ENCODE data around the gene MAT1A.

MAT1A gene

DNA sequence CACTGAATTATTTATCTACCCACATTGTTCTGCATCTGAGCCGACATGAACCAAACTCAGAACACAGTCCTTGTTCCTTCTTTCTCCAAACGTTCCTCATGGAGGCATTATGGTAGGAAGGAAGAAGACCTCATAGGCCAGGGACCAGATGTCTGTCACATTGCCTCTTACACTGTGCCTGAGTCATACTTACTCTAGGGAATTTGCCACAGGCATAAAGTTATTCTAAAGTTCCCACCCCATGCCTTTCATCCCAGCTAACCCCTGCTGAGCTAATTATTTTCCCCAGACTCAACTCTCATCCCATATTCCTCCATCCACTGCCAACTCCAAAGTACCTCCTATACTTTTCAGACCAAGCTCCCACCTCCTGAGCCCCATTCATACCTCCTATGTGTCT, 21.2 kb downstream of the MAT1A start:
- TF ChIP-seq SPI1 (IDR thresholded peaks at IDR 0.05; ENCODE audit: borderline replicate concordance, low read depth) (no peak), GABPA (IDR thresholded peaks at IDR 0.05; ENCODE audit: low read depth) (no peak), POLR2AphosphoS5 (IDR thresholded peaks at IDR 0.05; ENCODE audit: low read depth) (no peak)
- TF ChIP-seq, protein P1, sequence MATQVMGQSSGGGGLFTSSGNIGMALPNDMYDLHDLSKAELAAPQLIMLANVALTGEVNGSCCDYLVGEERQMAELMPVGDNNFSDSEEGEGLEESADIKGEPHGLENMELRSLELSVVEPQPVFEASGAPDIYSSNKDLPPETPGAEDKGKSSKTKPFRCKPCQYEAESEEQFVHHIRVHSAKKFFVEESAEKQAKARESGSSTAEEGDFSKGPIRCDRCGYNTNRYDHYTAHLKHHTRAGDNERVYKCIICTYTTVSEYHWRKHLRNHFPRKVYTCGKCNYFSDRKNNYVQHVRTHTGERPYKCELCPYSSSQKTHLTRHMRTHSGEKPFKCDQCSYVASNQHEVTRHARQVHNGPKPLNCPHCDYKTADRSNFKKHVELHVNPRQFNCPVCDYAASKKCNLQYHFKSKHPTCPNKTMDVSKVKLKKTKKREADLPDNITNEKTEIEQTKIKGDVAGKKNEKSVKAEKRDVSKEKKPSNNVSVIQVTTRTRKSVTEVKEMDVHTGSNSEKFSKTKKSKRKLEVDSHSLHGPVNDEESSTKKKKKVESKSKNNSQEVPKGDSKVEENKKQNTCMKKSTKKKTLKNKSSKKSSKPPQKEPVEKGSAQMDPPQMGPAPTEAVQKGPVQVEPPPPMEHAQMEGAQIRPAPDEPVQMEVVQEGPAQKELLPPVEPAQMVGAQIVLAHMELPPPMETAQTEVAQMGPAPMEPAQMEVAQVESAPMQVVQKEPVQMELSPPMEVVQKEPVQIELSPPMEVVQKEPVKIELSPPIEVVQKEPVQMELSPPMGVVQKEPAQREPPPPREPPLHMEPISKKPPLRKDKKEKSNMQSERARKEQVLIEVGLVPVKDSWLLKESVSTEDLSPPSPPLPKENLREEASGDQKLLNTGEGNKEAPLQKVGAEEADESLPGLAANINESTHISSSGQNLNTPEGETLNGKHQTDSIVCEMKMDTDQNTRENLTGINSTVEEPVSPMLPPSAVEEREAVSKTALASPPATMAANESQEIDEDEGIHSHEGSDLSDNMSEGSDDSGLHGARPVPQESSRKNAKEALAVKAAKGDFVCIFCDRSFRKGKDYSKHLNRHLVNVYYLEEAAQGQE (IDR thresholded peaks at IDR 0.05; ENCODE audit: insufficient replicate concordance, low read depth), result no peak
- TF ChIP-seq, protein P2, sequence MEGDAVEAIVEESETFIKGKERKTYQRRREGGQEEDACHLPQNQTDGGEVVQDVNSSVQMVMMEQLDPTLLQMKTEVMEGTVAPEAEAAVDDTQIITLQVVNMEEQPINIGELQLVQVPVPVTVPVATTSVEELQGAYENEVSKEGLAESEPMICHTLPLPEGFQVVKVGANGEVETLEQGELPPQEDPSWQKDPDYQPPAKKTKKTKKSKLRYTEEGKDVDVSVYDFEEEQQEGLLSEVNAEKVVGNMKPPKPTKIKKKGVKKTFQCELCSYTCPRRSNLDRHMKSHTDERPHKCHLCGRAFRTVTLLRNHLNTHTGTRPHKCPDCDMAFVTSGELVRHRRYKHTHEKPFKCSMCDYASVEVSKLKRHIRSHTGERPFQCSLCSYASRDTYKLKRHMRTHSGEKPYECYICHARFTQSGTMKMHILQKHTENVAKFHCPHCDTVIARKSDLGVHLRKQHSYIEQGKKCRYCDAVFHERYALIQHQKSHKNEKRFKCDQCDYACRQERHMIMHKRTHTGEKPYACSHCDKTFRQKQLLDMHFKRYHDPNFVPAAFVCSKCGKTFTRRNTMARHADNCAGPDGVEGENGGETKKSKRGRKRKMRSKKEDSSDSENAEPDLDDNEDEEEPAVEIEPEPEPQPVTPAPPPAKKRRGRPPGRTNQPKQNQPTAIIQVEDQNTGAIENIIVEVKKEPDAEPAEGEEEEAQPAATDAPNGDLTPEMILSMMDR (IDR thresholded peaks at IDR 0.05; ENCODE audit: insufficient read depth, low read length), result no peak
- Histone ChIP-seq H3K4me3 (replicated peaks; ENCODE audit: insufficient read depth, low read length) (no peak overlapping the region), H3K27ac (replicated peaks) (no peak overlapping the region), H3K27me3 (ENCODE audit: insufficient read depth, poor library complexity, severe bottlenecking) (no peaks in the 10 kb centered on the region)
- DNase-seq (ENCODE audit: low read depth in 1 of 2, low spot score in 1 of 2), result no peak

DNA sequence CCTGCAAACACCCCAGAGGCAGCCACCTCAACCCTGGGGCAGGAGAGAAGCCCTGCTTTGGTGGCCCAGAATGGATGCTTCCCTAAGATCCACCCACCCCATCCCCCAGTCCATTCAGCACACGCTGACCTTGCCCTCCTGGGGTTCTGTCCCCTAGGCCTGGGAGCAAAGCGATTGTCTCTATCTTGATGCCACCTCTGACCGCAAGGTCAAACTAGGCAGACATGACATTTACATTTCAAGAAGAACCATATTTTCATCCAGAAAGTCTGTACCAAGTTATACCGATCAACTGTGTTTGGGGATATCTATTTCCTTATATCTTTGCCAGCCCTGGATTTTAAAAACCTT, 23.0 kb downstream of the MAT1A start:
- TF ChIP-seq SPI1 (IDR thresholded peaks at IDR 0.05; ENCODE audit: borderline replicate concordance, low read depth) (no peak), POLR2AphosphoS5 (IDR thresholded peaks at IDR 0.05; ENCODE audit: low read depth) (no peak), GABPA (IDR thresholded peaks at IDR 0.05; ENCODE audit: low read depth) (no peak)
- TF ChIP-seq, protein P2 (IDR thresholded peaks at IDR 0.05; ENCODE audit: insufficient read depth, low read length), result no peak
- TF ChIP-seq, protein P1 (IDR thresholded peaks at IDR 0.05; ENCODE audit: insufficient replicate concordance, low read depth), result no peak
- DNase-seq (ENCODE audit: low read depth in 1 of 2, low spot score in 1 of 2), result no peak
- no peak overlapping the region for H3K27ac ChIP-seq (replicated peaks)
- H3K4me3 ChIP-seq (replicated peaks; ENCODE audit: insufficient read depth, low read length), result no peak overlapping the region
- no peaks in the 10 kb centered on the region for H3K27me3 ChIP-seq (ENCODE audit: insufficient read depth, poor library complexity, severe bottlenecking)

DNA sequence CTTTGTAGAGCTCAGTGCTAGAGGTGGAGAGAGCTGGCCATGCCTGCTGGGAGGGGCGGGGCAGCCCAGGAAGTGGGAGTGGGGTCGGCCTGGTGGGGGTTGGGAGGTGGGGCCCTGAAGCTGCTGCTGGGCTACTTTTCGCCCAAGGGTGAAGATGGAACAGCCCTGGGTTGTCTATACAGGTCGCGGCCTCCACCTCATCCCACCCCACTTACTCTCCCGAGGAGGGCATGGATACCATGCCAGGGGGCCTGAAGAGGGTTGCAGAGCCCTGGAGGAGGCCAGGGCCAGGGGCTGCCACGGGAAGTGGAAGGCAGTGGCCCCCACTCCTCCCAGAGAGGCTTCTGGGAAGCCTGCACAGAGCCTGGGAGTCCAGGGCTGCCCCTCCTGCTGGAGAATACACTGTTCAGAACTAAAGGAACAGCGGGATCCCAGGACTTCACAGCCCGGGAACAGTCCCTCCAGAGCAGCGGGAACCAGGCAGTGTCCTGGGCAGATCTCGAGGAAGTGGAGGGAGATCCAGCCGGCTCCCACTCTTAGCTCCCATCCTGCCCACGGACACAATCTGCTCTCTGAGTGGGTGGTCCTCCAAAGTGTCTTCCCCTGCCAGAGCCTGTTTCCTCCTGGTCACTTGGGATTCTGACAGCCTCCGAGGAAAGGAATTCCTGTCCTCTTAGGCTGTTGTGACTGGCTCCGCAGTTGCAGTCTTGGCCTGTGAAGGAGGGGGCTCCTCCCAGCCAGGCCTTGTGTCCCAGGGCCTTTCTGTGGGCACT, 23.5 kb downstream of the MAT1A start:
- Histone ChIP-seq H3K27me3 (ENCODE audit: insufficient read depth, poor library complexity, severe bottlenecking) (no peaks in the 10 kb centered on the region), H3K4me3 (replicated peaks; ENCODE audit: insufficient read depth, low read length) (no peak overlapping the region), H3K27ac (replicated peaks) (no peak overlapping the region)
- DNase-seq (ENCODE audit: low read depth in 1 of 2, low spot score in 1 of 2), result no peak
- TF ChIP-seq SPI1 (IDR thresholded peaks at IDR 0.05; ENCODE audit: borderline replicate concordance, low read depth), result no peak
- no peak for TF ChIP-seq GABPA (IDR thresholded peaks at IDR 0.05; ENCODE audit: low read depth)
- TF ChIP-seq, protein P2 (IDR thresholded peaks at IDR 0.05; ENCODE audit: insufficient read depth, low read length), result no peak
- TF ChIP-seq, protein P1 (IDR thresholded peaks at IDR 0.05; ENCODE audit: insufficient replicate concordance, low read depth), result no peak
- no peak for TF ChIP-seq POLR2AphosphoS5 (IDR thresholded peaks at IDR 0.05; ENCODE audit: low read depth)

Measured in HL-60 (cell line).